HG03045 (cell line): ENCODE data around the gene TIGD3.
"Not testable (repeated sequence)": the region's sequence is repeated elsewhere in the genome, so short reads cannot be mapped to it uniquely, and the experiment has no call there.

Source experiments
- ATAC-seq: cut with Tn5 transposase; IDR thresholded peaks from one replicate; pipeline ENCODE4 v1.9.1; 2021; ENCODE audit warnings: mild to moderate bottlenecking, moderate library complexity; ENCODE audit not compliant: unreplicated experiment

Gene TIGD3

DNA sequence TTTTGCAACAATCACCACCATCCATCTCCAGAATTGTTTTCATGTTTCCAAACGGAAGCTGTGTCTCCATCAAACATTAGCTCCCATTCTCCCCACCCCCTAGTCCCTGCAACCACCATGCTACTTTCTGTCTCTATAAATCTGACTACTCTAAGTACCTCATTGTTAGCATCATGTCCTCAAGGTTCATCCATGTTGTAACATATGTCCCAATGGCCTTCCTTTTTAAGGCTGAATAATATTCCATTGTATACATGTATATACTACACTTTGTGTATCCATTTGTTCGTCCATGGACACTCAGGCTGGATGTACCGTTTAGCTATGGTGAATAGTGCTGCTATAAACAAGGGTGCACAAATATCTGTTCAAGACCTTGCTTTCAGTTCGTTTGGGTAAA is 29.1 kb upstream of the TIGD3 start:
- ATAC-seq: no peak

GRCh38 chr11:65327021-65327420 is 27.5 kb upstream of the TIGD3 start:
- ATAC-seq: no peak

DNA sequence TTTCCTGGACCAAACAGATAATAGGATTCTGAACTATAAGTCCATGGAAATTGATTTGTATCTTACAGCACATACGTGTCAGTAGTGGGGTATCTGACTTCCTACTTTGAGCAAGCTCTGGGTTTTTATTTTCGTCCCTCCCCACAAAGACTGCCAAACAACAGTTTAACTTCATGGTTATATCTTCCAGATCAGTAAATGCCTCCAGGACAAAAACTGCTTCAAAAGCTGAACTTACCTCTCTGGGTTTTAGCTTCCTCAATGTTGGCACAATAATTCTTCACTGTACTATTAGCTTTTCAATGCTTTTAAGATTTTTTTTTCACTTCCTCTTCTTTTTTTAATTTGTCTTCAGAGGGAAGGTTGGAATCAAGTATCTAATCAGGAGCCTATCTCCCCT is 25.1 kb upstream of the TIGD3 start:
- ATAC-seq: no peak

- ATAC-seq: no peak
Observed at GRCh38 chr11:65329944-65330403, 24.6 kb upstream of the TIGD3 start.

GRCh38 chr11:65330544-65330943 is 24.0 kb upstream of the TIGD3 start:
- ATAC-seq: no peak

- not testable (repeated sequence) for ATAC-seq
Observed at GRCh38 chr11:65332591-65332990, 22.0 kb upstream of the TIGD3 start.

DNA sequence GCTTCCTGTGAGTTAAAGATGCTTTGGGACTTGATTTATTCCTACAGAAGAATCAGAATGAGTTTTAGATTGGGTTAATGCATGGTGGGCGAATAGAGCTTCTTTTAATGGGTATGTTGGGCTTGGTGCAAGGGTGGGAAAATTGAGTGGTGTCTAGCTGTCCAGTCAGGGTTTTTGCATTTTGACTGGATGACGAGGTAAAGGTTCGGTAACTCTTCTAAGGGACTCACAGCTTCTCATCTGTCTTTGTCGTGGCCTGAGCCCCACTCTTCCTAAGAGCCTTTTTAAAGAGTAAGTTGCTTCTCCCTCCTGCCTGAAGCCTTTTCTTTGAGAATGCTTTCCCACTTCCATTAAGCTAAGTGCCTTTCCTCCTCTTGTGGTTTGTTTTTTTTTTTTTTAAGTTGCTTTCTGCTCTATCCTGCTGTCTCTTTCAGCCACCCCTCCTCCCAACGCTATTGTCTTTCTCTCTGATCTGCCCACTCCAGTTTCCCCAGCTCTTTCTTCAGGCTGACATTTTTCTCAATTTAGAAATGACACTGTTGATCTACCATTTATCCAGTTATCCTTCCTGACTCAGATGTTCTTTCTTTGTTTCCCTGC is 19.8 kb upstream of the TIGD3 start:
- no peak for ATAC-seq

- no peak for ATAC-seq
Observed at GRCh38 chr11:65338676-65339075, 15.9 kb upstream of the TIGD3 start.

DNA sequence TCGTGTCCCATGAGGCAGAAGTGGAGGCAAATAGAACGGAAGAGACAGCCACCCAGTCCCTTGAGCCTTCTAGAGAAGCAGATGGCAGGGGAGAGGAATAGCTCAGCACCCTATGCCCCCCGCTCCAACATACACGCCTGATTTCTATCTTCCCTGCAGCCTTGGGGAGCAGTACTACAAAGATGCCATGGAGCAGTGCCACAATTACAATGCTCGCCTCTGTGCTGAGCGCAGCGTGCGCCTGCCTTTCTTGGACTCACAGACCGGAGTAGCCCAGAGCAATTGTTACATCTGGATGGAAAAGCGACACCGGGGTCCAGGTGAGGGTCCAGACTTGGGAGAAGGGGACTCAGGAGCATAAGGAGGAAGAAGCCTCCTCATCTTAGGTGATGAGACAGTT is 14.3 kb upstream of the TIGD3 start:
- no peak for ATAC-seq

GRCh38 chr11:65341856-65342255 is 12.7 kb upstream of the TIGD3 start:
- ATAC-seq: no peak

- ATAC-seq: no peak
Observed at GRCh38 chr11:65351511-65351910, 3.0 kb upstream of the TIGD3 start.

DNA sequence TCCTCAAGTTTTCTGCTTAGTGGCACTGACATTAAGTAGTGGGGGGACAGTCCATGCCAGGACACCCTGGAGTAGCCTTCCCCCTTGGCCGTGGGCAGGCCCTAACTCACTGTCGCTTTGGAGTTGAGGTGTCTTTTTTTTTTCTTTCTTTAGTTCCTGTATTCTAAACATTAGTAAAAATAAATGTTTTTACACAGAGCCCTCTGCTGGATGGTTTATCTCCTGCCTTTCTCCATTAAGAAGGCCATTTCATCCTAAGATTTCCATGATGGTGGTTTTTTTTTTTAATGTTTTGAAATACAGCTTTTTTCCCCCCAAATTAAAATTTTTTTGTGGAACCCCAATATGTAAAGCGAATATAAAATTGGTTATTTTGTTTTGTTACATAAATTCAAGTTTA is 1.8 kb upstream of the TIGD3 start:
- no peak for ATAC-seq

- ATAC-seq: no peak
Observed at GRCh38 chr11:65353376-65353775, 1.2 kb upstream of the TIGD3 start.

DNA sequence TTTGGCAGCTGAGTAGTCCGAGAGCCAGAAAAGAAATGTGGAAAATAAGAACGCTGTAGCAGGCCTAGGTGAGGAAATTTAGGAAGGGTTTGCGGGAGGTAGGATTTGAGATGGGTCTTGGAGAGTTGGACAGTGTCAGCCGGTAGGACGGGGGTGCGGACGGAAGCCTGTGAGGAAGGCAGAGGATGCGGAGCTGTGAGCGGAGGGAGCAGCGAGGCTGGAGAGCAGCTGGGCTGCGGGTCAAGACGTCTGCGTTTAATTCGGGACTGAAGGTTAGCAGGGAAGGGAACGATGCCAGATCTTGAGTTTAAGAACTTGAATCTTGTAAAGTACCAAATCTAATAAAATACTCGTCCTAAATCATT is 669 bp upstream of the TIGD3 start:
- ATAC-seq: no peak

- ATAC-seq: peak; percentile 37
Observed at GRCh38 chr11:65355013-65355775, 643 bp downstream of the TIGD3 start.

DNA sequence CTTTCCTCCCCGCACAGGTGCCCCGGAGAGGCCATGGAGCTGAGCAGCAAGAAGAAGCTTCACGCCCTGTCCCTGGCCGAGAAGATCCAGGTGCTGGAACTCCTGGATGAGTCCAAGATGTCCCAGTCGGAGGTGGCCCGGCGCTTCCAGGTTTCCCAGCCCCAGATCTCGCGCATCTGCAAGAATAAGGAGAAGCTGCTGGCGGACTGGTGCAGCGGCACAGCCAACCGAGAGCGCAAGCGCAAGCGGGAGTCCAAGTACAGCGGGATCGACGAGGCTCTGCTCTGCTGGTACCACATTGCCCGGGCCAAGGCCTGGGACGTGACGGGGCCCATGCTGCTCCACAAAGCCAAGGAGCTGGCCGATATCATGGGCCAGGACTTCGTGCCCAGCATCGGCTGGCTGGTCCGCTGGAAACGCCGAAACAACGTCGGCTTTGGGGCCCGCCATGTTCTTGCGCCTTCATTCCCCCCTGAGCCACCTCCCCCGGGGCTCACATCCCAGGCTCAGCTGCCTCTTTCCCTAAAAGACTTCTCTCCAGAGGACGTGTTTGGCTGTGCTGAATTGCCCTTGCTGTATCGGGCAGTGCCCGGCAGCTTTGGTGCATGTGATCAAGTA is 1.3 kb downstream of the TIGD3 start:
- no peak for ATAC-seq

- no peak for ATAC-seq
Observed at GRCh38 chr11:65356394-65356972, 1.9 kb downstream of the TIGD3 start.

DNA sequence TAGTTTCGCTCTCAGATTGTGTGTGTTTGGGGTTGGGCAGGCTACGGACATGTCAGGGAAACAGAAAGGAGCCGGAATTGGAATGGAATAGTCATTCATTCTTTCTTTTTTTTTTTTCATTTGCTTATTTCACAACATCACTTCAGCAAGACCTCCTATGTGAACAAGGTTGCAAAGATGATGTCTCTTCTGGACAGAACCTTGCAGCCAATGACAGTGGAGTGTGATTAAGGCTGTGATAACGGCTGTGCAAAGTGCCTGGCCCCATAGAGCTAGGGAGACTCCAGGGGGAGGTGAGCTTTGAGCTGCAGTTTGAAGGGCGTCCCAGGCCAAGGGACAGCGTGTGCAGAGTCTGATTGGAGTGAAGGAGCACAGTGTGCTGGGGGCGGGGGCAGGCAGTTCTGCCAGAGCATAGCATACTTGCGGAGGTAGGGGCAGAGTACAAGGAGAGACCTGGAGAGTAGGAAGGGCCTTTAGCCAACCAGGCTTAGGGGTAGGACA is 3.4 kb downstream of the TIGD3 start:
- no peak for ATAC-seq

- no peak for ATAC-seq
Observed at GRCh38 chr11:65362320-65362931, 7.9 kb downstream of the TIGD3 start.

DNA sequence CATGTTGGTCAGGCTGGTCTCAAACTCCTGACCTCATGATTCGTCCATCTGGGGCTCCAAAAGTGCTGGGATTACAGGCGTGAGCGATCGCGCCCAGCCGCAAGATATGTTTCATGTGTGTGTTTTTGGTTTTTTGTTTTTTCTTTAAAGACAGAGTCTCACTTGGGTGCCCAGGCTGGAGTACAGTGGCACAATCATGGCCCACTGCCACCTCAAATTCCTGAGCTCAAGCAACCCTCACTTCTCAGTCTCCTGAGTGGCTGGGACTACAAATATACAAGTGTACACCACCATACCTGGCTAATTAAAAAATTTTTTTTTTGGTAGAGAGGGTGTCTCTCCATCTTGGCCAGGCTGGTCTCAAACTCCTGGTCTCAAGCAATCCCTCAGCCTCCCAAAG is 8.4 kb downstream of the TIGD3 start:
- ATAC-seq: no peak

- ATAC-seq: no peak
Observed at GRCh38 chr11:65363770-65364169, 9.2 kb downstream of the TIGD3 start.
